B cell (primary cell): Measurements from ENCODE around the gene KPNA1.

Experiments used
- CTCF ChIP-seq: fragments of 200-600 bp; IDR thresholded peaks from one replicate; pipeline ENCODE4 v1.8.0; 2022; ENCODE audit warnings: antibody characterized with exemption, mild to moderate bottlenecking
- EZH2 ChIP-seq: IDR thresholded peaks from 2 replicates; pipeline ENCODE4 v1.6.1; 2012; ENCODE audit warnings: borderline replicate concordance, low read depth, mild to moderate bottlenecking, moderate library complexity, low read length; ENCODE audit not compliant: insufficient read depth, poor library complexity, severe bottlenecking

DNA sequence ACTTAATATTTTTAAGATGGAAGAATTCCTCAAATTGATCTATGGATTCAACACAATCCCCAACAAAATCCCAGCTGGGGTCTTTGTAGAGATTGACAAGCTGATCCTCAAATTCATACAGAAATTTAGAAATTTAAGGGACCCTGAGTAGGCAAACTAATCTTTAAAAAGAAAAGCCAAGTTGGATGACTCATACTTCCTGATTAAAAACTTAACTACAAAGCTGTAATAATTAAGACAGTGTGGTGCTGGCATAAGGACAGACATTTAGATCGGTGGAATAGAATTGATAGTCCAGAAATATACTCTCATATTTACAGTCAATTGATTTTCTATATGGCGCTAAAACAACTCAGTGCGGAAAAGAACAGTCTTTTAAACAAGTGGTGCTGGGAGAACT, 119.2 kb downstream of the KPNA1 start:
- TF ChIP-seq EZH2 (no peak), CTCF (no peak)
